ENCODE data around the gene DYNC1I2.
"Not testable (repeated sequence)": the region's sequence is repeated elsewhere in the genome, so short reads cannot be mapped to it uniquely, and the experiment has no call there.

Gene DYNC1I2

DNA sequence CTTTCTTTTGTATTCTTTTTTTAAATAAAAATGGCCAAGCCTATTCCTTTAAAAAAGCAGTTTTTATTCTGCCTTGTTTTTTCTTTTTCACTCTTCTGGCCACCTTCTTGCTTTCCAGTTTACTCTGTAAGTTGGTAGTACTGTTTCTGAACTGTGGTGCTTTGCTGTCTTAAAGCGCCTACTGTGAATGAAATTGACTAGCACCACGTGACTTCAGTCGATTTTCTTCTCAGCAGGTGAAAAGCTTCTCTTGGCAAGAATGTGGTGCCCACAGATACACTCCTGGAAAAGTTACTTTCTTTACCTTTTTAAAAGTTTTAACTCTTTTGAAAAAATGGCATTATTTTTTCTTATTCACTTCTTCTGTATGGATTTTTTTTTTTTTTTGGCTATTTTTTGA lies 32.4 kb downstream of the DYNC1I2 start:
- DNase-seq = no peak

DNA sequence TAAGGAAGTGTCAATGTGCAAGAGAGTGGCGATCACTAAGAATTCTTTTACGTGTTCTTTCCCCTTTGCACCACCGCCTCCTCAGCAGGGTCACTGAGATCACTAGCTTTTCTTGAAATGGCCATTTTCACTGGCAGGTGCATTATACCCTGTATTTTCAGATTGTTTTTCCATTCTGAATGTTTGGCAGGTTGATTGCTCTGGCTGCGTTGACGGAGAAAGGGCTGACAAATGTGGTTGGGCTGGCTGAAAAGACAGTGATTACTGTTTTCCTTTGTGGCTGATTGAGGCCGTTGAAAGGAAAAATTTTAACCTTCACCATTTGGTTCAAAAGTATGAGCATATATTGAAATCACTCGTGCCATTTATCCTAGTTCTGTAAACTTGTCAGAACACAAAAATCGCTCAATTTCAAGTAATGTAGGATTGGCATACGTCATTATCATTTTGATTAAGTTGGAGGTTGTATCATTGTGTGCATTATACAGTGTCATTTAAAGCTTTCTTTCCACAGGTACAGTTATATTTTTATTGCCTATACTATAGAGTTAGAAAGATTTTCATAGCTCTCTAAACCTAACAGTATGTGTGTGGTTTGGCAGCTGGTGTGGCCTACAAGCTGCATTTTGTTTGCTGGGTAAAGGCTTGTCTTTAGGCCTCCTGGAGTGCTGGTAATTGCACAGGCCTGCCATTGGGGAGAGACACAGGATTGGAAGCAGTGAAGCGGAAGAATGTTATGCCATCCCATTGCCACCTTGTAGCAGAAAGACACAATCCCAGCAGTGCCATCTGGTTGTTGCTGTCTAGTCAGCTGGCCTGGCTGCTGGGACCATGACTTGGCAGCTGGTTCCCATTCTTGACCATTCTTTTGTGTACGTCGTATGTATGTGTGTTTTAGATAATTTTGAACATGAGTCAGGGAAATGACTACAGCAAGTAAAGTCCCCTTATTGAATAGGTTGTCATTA lies 36.7 kb downstream of the DYNC1I2 start:
- DNase-seq = no peak

DNA sequence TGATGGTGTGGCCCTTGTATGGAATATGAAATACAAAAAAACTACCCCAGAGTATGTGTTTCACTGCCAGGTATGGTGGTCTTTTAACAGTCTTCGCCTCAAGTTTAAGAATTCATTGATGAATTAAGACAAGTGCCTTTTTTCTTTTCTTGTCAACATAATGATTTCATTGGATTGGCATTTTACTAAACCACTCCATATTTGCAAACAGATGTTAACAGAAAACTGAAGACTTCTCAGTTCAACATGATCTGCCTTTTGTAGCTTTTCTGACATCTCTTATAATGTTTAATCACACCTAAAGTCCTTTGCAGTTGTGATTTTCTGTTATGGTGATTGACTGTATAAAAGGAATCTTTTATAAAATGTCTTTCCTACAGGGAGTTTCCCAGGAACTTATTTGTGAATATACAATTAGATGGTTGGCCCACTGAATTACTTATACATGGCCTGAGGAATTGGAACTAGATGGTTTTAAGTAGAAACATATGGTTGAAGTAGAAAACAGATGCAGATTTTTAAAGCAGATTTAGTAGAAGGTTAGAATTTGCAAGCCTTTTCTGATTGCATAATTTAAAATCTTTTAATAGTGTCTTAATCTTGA lies 39.7 kb downstream of the DYNC1I2 start:
- no peak for DNase-seq

DNA sequence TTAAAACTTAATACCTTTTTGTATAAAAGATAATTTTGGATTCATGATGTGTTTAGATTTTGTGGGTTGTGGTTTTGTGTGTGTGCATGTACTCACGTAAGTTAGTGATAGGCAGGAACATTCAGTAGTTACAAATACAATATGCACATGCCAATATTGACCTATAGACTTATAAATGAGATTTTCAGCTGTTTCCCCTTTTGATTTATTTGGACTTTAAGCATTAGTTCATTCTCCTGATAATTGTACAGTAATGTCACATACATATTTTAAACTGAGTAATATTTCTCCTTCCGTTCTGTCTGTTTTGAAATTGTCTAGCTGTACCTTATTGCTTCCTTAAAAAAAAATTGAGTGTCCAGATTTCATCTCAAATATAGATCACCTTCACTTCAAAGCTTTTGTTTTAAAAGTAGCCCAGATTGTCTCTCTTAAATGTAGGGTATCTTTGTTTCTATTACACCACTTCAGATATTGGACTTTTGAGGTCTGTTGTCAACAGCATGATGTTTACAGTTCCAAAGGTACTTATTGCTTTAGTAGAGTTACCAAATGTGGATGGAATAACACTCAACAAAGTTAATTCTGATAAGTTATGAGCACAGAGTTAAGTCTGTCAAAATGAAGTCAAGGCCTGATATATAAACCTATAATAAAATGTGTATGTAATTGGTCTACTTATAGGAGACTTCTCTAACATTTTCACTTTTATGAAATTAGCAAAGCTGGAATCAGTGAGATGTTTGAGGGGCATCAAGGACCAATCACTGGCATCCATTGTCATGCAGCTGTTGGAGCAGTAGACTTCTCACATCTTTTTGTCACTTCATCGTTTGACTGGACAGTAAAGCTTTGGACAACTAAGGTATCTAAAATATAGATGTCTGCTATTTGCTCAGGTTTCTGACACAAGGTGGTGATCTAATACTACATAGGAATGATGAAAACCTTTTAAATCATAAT lies 42.0 kb downstream of the DYNC1I2 start:
- no peak for DNase-seq

DNA sequence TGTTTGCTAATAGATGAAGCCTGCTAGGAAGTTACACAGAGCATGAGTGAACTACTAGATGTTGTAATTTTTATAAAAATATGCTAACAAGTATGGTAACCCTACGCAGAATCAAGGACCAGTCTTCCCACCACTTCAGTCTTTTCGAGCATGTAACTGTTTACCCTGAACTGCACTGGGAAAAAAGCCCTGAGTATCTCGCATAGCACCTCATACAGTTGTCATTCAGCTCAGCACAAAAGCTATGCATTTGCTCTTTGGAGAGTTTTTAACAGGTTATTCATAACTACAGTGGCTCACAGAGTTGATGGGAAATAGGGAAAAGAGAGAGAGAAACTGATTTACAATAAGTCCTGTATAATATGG lies 42.7 kb downstream of the DYNC1I2 start:
- DNase-seq = no peak

DNA sequence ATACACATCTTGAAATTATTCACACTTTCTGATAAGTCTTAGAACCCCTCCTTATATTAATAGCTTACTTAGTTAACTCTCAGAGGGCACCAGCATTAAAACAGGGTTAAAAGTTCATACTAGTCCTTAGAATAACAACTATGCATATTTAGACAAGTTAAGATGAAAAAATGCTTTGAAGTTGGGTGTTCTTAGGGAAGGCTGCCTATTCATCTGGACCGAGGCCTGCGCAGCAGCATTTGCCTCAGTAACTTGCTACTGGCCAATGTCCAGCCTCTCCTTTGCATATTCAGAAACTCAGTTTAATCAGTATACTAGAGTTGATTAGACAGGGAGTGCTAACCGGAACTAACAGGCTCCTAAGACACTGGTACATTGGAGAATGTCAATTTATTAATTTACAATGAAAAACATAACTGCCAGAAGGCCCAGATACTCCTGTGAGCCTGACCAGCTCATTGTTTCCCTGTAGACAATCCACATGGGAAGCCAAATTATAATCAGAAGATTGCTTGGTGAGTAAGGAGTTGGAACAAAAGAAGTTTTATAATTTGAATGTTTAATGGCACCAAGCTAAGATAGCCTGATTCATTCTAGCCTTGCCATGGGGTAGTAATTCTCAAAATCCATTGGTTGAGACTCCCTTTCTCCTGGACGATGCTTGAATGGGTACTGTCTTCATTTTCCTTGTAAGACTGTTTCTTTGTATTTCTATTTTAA lies 48.9 kb downstream of the DYNC1I2 start:
- DNase-seq = no peak

DNA sequence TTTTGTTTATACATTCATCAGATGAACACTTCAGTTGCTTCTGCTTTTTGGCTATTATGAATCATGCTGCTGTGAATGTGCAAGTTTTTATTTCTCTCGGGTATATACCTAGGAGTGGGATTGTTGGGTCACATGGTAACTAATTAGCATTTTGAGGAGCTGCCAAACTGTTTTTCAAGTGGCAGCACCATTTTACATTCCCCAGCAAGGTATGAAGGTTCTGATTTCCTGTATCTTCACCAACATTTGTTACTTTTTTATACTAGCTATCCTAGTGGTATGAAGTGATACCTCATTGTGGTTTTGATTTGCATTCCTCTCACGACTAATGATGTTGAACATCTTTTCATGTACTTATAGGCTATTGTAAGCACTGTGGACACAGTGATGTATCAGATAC lies 53.9 kb downstream of the DYNC1I2 start:
- no peak for DNase-seq

DNA sequence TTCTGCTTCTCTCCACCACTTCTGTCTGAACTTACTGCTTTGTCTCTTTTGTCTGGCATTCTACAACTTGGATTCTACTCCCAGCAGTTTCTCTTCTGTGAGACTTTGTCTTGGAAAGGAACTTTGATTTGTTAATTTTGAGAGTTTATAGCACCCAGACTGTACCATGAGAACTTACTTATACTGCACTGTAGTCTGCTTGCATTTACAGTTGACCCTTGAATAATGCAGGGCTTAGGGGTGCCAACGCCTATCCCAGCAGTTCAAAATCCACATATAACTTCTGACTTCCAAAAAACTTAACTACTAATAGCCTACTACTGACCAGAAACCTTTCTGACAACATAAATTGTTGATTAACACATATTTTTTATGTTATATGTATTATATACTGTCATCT lies 55.5 kb downstream of the DYNC1I2 start:
- no peak for DNase-seq

DNA sequence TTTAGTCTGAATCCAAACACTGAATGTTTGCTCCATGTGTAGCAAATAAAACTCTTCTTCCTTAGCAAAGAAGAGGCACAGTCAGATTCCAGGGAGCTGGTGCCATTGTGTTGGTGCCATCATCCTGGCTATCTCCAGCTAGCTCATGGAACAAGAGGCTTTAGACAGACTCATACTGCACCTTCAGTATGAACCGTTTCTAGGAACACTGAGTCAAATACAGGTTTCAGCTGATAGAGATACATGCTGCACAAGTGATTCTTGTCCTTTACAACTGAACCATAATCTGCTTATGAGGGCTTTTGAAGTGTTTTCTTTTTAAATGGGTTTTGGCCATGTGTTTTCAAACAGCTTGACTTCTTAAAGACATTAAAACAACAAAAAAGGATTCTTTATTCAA lies 57.9 kb downstream of the DYNC1I2 start:
- DNase-seq = no peak

DNA sequence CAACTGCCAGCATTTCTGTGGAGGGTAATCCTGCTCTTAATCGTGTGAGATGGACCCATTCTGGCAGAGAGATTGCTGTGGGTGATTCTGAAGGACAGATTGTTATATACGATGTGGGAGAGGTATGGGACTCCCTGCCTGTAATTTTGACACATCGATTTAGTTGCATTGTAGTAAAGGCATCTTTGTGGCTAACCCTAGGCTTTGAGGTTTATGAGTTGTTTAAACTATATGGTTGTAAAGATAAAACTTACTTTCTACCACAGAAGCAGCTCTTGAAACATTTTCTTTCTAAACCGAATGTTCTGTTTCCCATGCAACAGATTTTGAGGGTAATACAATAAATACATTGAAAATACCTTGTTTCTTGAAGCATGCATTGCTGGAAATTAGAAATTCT lies 58.5 kb downstream of the DYNC1I2 start:
- no peak for DNase-seq

DNA sequence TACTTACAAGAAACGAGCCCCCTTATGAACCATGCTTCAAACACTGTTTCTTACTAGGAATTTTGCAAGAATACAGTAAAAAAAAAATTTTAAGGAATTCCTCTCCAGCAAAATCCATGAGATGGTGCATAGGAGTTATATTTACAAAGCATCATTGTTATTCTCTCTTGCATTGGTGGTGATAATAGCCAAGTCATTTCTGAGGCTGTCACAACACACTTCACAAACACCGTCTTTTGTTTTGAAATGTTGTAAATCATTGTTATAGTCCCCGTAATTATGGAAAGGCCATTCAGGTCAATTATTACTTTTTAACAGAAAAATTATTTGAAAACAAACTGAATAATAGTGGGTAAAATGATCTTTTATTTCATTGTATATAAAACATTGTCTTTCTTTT lies 60.1 kb downstream of the DYNC1I2 start:
- DNase-seq = no peak

DNA sequence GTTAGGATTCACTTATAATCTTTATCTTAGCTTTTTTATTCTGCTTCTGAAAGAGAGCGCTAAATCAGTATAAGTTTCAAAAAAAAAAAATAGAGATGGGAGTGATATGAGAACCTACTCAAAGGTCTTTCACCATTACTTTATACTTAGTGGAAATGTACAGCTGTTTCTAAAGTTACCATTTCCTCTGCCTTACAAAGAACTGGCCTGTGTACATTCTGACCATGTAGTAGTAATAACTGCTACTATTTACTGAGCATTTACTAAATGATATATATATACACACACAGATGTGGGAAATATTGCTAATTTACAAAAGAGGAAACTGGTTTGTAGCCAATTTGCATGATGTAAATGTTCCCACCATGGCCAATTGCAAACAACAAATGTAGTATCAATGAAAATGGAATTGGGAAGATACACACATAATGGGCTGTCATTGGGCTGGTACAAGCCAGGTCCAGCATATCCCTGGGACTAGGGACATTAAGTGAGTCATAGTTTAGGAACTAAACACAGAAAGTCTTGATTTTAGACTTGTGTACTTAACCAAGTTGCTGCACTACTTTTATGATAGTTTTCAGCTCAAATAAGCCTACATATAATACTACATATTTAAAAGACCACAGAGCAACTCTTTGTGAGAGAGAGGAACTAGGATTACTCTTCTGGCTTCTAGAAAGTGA lies 67.1 kb downstream of the DYNC1I2 start:
- DNase-seq = no peak

DNA sequence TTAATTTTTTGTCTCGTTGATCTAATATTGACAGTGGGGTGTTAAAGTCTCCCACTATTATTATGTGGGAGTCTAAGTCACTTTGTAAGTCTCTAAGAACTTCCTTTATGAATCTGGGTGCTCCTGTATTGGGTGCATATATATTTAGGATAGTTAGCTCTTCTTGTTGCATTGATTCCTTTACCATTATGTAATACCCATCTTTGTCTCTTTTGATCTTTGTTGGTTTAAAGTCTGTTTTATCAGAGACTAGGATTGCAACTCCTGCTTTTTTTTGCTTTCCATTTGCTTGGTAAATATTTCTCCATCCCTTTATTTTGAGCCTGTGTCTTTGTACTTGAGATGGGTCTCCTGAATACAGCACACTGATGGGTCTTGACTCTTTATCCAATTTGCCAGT lies 71.5 kb downstream of the DYNC1I2 start:
- DNase-seq = not testable (repeated sequence)

DNA sequence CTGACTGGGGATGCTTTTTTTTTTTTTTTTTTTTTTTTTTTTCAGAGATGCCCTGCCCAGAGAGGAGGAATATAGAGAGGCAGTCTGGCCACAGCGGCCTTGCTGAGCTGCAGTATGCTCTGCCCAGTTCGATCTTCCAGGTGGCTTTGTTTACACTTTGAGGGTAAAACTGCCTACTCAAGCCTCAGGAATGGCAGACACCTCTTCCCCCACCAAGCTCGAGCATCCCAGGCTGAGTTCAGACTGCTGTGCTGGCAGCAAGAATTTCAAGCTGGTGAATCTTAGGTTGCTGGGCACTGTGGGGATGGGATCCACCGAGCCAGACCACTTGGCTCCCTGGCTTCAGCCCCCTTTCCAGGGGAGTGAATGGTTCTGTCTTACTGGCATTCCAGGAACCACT lies 73.9 kb downstream of the DYNC1I2 start:
- not testable (repeated sequence) for DNase-seq

DNA sequence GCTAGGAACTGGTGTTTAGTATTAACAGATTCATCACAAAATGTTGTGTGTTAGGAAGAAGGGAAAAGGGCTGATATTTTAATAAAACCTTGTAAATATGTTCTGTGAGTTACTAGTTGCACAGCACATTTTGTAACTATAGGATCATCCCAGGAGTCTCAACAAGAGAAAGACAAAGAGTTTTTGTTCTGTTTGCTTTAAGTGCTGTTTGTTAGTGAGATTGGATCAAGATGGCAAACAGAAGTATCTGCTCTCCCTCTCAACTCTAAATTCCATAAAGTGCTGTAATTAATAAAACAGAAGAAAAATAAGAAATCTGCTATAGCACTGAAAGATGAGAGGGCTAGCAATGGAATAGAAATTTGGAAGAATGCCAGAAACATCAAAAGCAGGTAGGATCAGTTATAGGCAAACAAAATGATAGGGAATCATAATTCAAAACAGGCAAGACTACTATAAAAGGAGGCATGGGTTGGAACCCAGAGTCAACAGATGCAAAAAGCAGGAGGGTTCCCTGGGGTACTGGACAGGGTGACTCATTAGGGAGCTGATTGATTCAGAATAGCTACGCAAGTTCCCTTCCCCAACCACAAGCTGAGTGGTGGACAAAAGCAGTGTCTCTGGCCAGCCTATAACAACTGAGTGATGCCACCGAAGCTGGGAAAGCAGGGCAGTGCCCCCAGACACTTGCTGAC lies 75.8 kb downstream of the DYNC1I2 start:
- no peak for DNase-seq

DNA sequence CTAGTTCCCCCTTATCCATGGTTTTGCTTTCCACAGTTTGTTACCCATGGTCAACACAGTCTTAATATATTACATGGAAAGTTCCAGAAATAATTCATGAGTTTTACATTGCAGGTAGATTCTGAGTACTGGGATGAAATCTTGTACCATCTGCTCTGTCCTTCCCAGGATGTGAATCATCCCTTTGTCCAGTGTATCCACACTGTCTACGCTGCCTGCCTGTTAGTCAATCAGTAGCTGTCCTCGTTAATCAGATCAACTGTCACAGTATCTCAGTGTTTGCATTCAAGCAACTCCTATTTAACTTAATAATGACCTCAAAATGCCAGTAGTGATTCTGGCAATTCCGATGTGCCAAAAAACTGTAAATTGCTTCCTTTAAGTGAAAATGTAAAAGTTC lies 76.3 kb downstream of the DYNC1I2 start:
- no peak for DNase-seq

DNA sequence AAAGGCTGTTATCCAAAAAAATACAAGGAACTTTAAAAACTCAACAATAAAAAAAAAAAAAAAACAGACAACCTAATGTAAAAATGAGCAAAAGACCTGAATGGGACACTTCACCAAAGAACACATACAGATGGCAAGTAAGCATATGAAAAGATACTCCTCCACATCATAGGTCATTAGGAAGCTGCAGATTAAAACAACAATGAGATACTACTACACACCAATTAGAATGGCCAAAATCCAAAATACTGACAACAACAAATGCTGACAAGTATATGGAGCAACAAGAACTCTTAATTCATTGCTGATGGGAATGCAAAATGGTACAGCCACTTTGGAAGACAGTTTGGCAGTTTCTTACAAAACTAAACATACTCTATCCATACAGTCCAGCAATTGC lies 84.2 kb downstream of the DYNC1I2 start:
- DNase-seq = no peak

DNA sequence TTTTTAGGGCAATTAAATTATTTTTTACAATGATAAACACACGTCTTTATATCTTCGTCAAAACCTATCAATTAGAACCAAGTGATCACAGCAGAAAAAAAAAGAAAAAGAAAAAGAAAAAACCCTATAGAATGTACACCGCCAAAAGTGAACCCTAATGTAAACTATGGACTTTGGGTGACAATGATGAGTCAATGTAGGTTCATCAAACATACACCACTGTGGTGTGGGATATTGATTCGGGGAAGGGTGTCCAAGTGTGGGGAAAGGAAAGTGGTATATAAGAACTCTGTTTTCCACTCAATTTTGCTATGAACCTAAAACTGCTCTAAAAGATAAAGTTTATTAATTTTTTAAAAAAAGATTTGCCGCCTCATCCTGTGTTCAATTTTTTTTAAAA lies 85.1 kb downstream of the DYNC1I2 start:
- no peak for DNase-seq

DNA sequence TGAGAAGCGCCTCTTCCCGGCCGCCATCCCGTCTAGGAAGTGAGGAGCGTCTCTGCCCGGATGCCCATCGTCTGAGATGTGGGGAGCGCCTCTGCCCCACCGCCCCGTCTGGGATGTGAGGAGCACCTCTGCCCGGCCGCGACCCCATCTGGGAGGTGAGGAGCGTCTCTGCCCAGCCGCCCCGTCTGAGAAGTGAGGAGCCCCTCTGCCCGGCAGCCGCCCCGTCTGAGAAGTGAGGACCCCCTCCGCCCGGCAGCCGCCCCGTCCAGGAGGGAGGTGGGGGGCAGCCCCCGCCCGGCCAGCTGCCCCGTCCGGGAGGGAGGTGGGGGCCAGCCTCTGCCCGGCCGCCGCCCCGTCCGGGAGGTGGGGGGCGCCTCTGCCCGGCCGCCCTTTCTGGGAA lies 87.3 kb downstream of the DYNC1I2 start:
- DNase-seq = not testable (repeated sequence)

DNA sequence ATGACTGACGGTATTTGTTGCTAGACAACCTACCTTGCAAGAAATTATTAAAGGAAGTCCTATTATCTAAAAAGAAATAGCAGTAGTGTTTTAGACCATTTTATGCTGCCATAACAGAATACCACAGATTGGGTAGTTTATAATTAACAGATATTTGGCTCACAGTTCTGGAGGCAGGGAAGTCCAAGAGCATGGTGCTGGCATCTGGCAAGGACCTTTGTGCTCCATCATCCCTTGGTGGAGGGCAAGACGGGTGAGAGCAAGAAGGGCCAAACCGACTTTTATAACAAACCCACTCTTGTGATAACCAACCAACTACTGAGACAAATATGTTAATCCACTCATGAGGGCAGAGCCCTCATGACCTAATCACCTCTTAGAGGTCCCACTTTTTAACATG lies 91.2 kb downstream of the DYNC1I2 start:
- no peak for DNase-seq

DNA sequence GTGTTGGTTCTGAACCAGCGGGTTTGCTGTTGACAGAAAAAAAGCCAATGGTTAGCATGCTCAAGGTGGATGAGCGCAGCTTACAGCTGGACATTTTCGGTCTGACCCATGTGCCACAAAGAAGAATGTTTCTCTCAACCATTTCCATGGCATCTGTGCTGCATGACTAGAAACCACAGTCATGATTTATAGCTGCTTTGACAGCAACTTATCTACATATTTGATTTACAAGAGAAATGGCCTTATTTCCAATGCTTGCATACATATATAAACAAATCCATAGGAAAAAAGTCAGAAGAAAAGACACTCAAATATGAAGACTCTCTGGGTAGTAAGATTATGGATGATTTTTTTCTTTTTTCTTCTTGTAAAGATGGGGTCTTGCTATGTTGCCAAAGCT lies 98.2 kb downstream of the DYNC1I2 start:
- no peak for DNase-seq

Measured in CD4-positive, alpha-beta T cell treated with Interleukin-6 for 4 hours (primary cell).